Measurements from ENCODE around the gene POU2F3. TPM values are rescaled to one million over a fixed set of nuclear protein-coding genes. Genes with fewer than 3 reads are reported as not detected.
A peak's percentile ranks its signal among the peaks of the same experiment; 100 is the strongest.

Gene POU2F3
- total RNA-seq, 1 donor from 2014 or later, result 0.98 TPM

- Mint-ChIP-seq H3K27ac (no peak overlapping the region), H3K9me3 (no peaks in the 10 kb centered on the region), H3K27me3 (ENCODE audit: low read depth) (peaks cover 2% of the 10 kb centered on the region), H3K4me3 (no peak overlapping the region), H3K36me3 (no peaks in the 10 kb centered on the region), H3K4me1 (no peaks in the 10 kb centered on the region)
- no peak for DNase-seq (ENCODE audit: low spot score in 2 of 2, unreplicated experiment in 2 of 2)
- TF ChIP-seq CTCF (IDR thresholded peaks at IDR 0.05; ENCODE audit: unreplicated experiment), result no peak
Observed at GRCh38 chr11:120310870-120311269, 70.9 kb downstream of the POU2F3 start.

GRCh38 chr11:120314861-120315260 is 74.9 kb downstream of the POU2F3 start:
- peaks cover 24% of the 10 kb centered on the region for H3K4me1 Mint-ChIP-seq
- no peak overlapping the region for H3K4me3 Mint-ChIP-seq
- H3K27ac Mint-ChIP-seq, result no peak overlapping the region
- no peaks in the 10 kb centered on the region for H3K36me3 Mint-ChIP-seq
- H3K9me3 Mint-ChIP-seq, result no peaks in the 10 kb centered on the region
- no peak for DNase-seq (ENCODE audit: low spot score in 2 of 2, unreplicated experiment in 2 of 2)
- H3K27me3 Mint-ChIP-seq (ENCODE audit: low read depth), result peaks cover 1% of the 10 kb centered on the region
- no peak for TF ChIP-seq CTCF (IDR thresholded peaks at IDR 0.05; ENCODE audit: unreplicated experiment)

- Mint-ChIP-seq H3K27ac (peak overlapping the region; percentile 86), H3K27me3 (ENCODE audit: low read depth) (peaks cover 1% of the 10 kb centered on the region), H3K36me3 (no peaks in the 10 kb centered on the region), H3K4me3 (no peak overlapping the region), H3K9me3 (no peaks in the 10 kb centered on the region), H3K4me1 (peaks cover 28% of the 10 kb centered on the region)
- DNase-seq (ENCODE audit: low spot score in 2 of 2, unreplicated experiment in 2 of 2), result no peak
- no peak for TF ChIP-seq CTCF (IDR thresholded peaks at IDR 0.05; ENCODE audit: unreplicated experiment)
Observed at GRCh38 chr11:120316880-120317688, 77.1 kb downstream of the POU2F3 start.

GRCh38 chr11:120317689-120318480 is 77.9 kb downstream of the POU2F3 start:
- peaks cover 1% of the 10 kb centered on the region for H3K27me3 Mint-ChIP-seq (ENCODE audit: low read depth)
- no peak overlapping the region for H3K4me3 Mint-ChIP-seq
- no peaks in the 10 kb centered on the region for H3K9me3 Mint-ChIP-seq
- peaks cover 28% of the 10 kb centered on the region for H3K4me1 Mint-ChIP-seq
- peak overlapping the region; percentile 35 for H3K27ac Mint-ChIP-seq
- no peaks in the 10 kb centered on the region for H3K36me3 Mint-ChIP-seq
- DNase-seq (ENCODE audit: low spot score in 2 of 2, unreplicated experiment in 2 of 2), result no peak
- no peak for TF ChIP-seq CTCF (IDR thresholded peaks at IDR 0.05; ENCODE audit: unreplicated experiment)

- H3K4me1 Mint-ChIP-seq, result peaks cover 28% of the 10 kb centered on the region
- H3K27ac Mint-ChIP-seq, result peak overlapping the region; percentile 9
- no peak for DNase-seq (ENCODE audit: low spot score in 2 of 2, unreplicated experiment in 2 of 2)
- no peaks in the 10 kb centered on the region for H3K36me3 Mint-ChIP-seq
- no peaks in the 10 kb centered on the region for H3K9me3 Mint-ChIP-seq
- H3K4me3 Mint-ChIP-seq, result no peak overlapping the region
- H3K27me3 Mint-ChIP-seq (ENCODE audit: low read depth), result peaks cover 1% of the 10 kb centered on the region
- no peak for TF ChIP-seq CTCF (IDR thresholded peaks at IDR 0.05; ENCODE audit: unreplicated experiment)
Observed at GRCh38 chr11:120318906-120319305, 79.0 kb downstream of the POU2F3 start.
